Mesenchymal stem cell (in vitro differentiated cells and primary cell): Measurements from ENCODE around the gene HEMK1.
A peak's percentile ranks its signal among the peaks of the same experiment; 100 is the strongest.

ENCODE experiments used
- DNase-seq: peaks from one replicate; pipeline ENCODE4 v3.0.0-alpha.2; 2013
- H2AFZ ChIP-seq: one replicate; pipeline ENCODE4 v1.6.1; 2013; ENCODE audit warnings: low read depth, mild to moderate bottlenecking, control low read depth, inconsistent platforms, low read length, moderate library complexity
- H2AK5ac ChIP-seq: 2 replicates; pipeline ENCODE4 v1.6.1; 2013; ENCODE audit warnings: low read length, moderate library complexity, mild to moderate bottlenecking, inconsistent platforms; ENCODE audit not compliant: severe bottlenecking
- H2BK120ac ChIP-seq: one replicate; pipeline ENCODE4 v1.6.1; 2013; ENCODE audit warnings: low read depth, mild to moderate bottlenecking, inconsistent platforms, low read length, moderate library complexity
- H2BK12ac ChIP-seq, 2 experiments: one replicate each; pipeline ENCODE4 v1.6.1; 2013; ENCODE audit warnings: inconsistent platforms in 2 of 2, low read length in 2 of 2, mild to moderate bottlenecking in 2 of 2, moderate library complexity in 2 of 2, control low read depth in 1 of 2
- H2BK15ac ChIP-seq: one replicate; pipeline ENCODE4 v1.6.1; 2013; ENCODE audit warnings: mild to moderate bottlenecking, low read depth, inconsistent platforms; ENCODE audit not compliant: poor library complexity, severe bottlenecking
- H2BK5ac ChIP-seq: 2 replicates; pipeline ENCODE4 v1.6.1; 2013; ENCODE audit warnings: low read depth, mild to moderate bottlenecking, low read length, control low read depth, inconsistent platforms; ENCODE audit not compliant: poor library complexity, severe bottlenecking
- H3K14ac ChIP-seq, 2 experiments: one replicate each; pipeline ENCODE4 v1.6.1; 2013; ENCODE audit warnings: inconsistent platforms in 2 of 2, low read length in 2 of 2, control low read depth in 1 of 2, mild to moderate bottlenecking in 1 of 2, moderate library complexity in 1 of 2
- H3K18ac ChIP-seq, 2 experiments: one replicate each; pipeline ENCODE4 v1.6.1; 2013; ENCODE audit warnings: inconsistent platforms in 2 of 2, low read length in 2 of 2, control low read depth in 1 of 2, low read depth in 1 of 2, mild to moderate bottlenecking in 1 of 2
- H3K23ac ChIP-seq, 2 experiments: one replicate each; pipeline ENCODE4 v1.6.1; 2013; ENCODE audit warnings: inconsistent platforms in 2 of 2, low read length in 2 of 2, mild to moderate bottlenecking in 2 of 2, moderate library complexity in 2 of 2, control low read depth in 1 of 2
- H3K27ac ChIP-seq: 2 replicates; pipeline ENCODE4 v1.5.1; 2013; ENCODE audit warnings: mild to moderate bottlenecking, moderate library complexity, low read length, control low read depth, inconsistent platforms; ENCODE audit not compliant: poor library complexity, severe bottlenecking
- H3K27me3 ChIP-seq, 2 experiments: 2 replicates each; pipeline versions ENCODE4 v1.6.1 to v1.7.0; 2013; ENCODE audit warnings: low read length in 2 of 2, mild to moderate bottlenecking in 2 of 2, moderate library complexity in 2 of 2, control low read depth in 1 of 2, inconsistent platforms in 1 of 2; ENCODE audit not compliant: control insufficient read depth in 1 of 2, insufficient read depth in 1 of 2
- H3K36me3 ChIP-seq, 2 experiments: 2 replicates each; pipeline versions ENCODE4 v1.6.1 to v1.7.0; 2013; ENCODE audit warnings: low read length in 2 of 2, control low read depth in 1 of 2, inconsistent platforms in 1 of 2, low read depth in 1 of 2, mild to moderate bottlenecking in 1 of 2; ENCODE audit not compliant: insufficient read depth in 2 of 2, control insufficient read depth in 1 of 2
- H3K4ac ChIP-seq, 2 experiments: one replicate each; pipeline ENCODE4 v1.6.1; 2013; ENCODE audit warnings: inconsistent platforms in 2 of 2, low read length in 2 of 2, mild to moderate bottlenecking in 2 of 2, moderate library complexity in 2 of 2, control low read depth in 1 of 2, low read depth in 1 of 2
- H3K4me1 ChIP-seq: 2 replicates; pipeline ENCODE4 v1.6.1; 2013; ENCODE audit warnings: low read depth, low read length, control low read depth; ENCODE audit not compliant: control insufficient read depth, insufficient read depth
- H3K4me2 ChIP-seq: 2 replicates; pipeline ENCODE4 v1.6.1; 2013; ENCODE audit warnings: low read length, mild to moderate bottlenecking, inconsistent platforms; ENCODE audit not compliant: poor library complexity, severe bottlenecking
- H3K4me3 ChIP-seq, 2 experiments: 2 replicates each; pipeline versions ENCODE4 v1.5.1 to v1.7.0; 2013; ENCODE audit warnings: low read length in 2 of 2, mild to moderate bottlenecking in 2 of 2, control low read depth in 1 of 2, low read depth in 1 of 2; ENCODE audit not compliant: insufficient read depth in 1 of 2
- H3K79me1 ChIP-seq: replicated peaks from 2 replicates; pipeline ENCODE4 v1.6.1; 2013; ENCODE audit warnings: mild to moderate bottlenecking, control low read depth, low read length, inconsistent platforms; ENCODE audit not compliant: poor library complexity, severe bottlenecking
- H3K9ac ChIP-seq: 2 replicates; pipeline ENCODE4 v1.7.0; 2013; ENCODE audit warnings: mild to moderate bottlenecking, low read length, moderate library complexity
- H3K9me3 ChIP-seq: 2 replicates; pipeline ENCODE4 v1.7.0; 2013; ENCODE audit warnings: mild to moderate bottlenecking, low read length; ENCODE audit not compliant: control insufficient read depth
- H4K8ac ChIP-seq: one replicate; pipeline ENCODE4 v1.6.1; 2013; ENCODE audit warnings: inconsistent platforms, mild to moderate bottlenecking, low read length, moderate library complexity
- H4K91ac ChIP-seq: one replicate; pipeline ENCODE4 v1.6.1; 2013; ENCODE audit warnings: mild to moderate bottlenecking, low read length, inconsistent platforms
- WGBS: methylation state at CpG from one replicate; pipeline ENCODE4 v1.1.7; 2013; ENCODE audit warnings: mixed read lengths; 5-methylcytosine and 5-hydroxymethylcytosine counted together

HEMK1 gene

GRCh38 chr3:50583897-50584296 lies 14.6 kb downstream of the HEMK1 start:
- H4K91ac ChIP-seq, result no peak overlapping the region
- no peak overlapping the region for H3K4me3 ChIP-seq
- no peak overlapping the region for H4K8ac ChIP-seq
- no peak overlapping the region for H3K14ac ChIP-seq
- H3K27ac ChIP-seq, result no peak overlapping the region
- 88% methylated on average over 6 of the region's 6 CpGs for WGBS
- H3K9ac ChIP-seq, result no peak overlapping the region
- no peaks in the 10 kb centered on the region for H3K27me3 ChIP-seq
- no peak overlapping the region for H2BK12ac ChIP-seq
- H2BK120ac ChIP-seq, result no peak overlapping the region
- H3K4ac ChIP-seq, result no peak overlapping the region
- no peak overlapping the region for H3K4me2 ChIP-seq
- H2BK15ac ChIP-seq, result no peak overlapping the region
- H2BK5ac ChIP-seq, result no peak overlapping the region
- H3K79me1 ChIP-seq, result no peaks in the 10 kb centered on the region
- H3K9me3 ChIP-seq, result no peaks in the 10 kb centered on the region
- H3K18ac ChIP-seq, result no peak overlapping the region
- H2AK5ac ChIP-seq, result no peak overlapping the region
- H3K4me1 ChIP-seq, result no peaks in the 10 kb centered on the region
- H3K23ac ChIP-seq, result no peak overlapping the region
- DNase-seq, result no peak
- H2AFZ ChIP-seq, result no peak overlapping the region
- peaks cover 24 to 36% of the 10 kb centered on the region in 2 experiments for H3K36me3 ChIP-seq

- Histone ChIP-seq H2BK5ac (no peak overlapping the region), H3K4me3 (no peak overlapping the region), H2BK12ac (no peak overlapping the region), H3K4ac (no peak overlapping the region), H2BK120ac (no peak overlapping the region), H3K23ac (no peak overlapping the region), H3K18ac (no peak overlapping the region), H3K27ac (no peak overlapping the region), H3K14ac (no peak overlapping the region), H3K9me3 (no peaks in the 10 kb centered on the region), H4K91ac (no peak overlapping the region), H3K36me3 (peaks cover 24 to 32% of the 10 kb centered on the region in 2 experiments), H3K27me3 (no peaks in the 10 kb centered on the region), H2BK15ac (no peak overlapping the region), H2AK5ac (no peak overlapping the region), H2AFZ (no peak overlapping the region), H3K79me1 (no peaks in the 10 kb centered on the region), H4K8ac (no peak overlapping the region), H3K4me2 (no peak overlapping the region), H3K9ac (no peak overlapping the region), H3K4me1 (no peaks in the 10 kb centered on the region)
- DNase-seq, result peak; percentile 14
- WGBS, result 53% methylated on average over 2 of the region's 2 CpGs
Observed at GRCh38 chr3:50584391-50584790, 15.1 kb downstream of the HEMK1 start.

- no peak for DNase-seq
- no peaks in the 10 kb centered on the region for H3K9me3 ChIP-seq
- H3K4me1 ChIP-seq, result peaks cover 2% of the 10 kb centered on the region
- H4K91ac ChIP-seq, result no peak overlapping the region
- peaks cover 11 to 17% of the 10 kb centered on the region in 2 experiments for H3K36me3 ChIP-seq
- H2BK120ac ChIP-seq, result no peak overlapping the region
- H3K27ac ChIP-seq, result no peak overlapping the region
- 95% methylated on average over 6 of the region's 6 CpGs for WGBS
- no peak overlapping the region for H3K4ac ChIP-seq
- H4K8ac ChIP-seq, result no peak overlapping the region
- no peak overlapping the region for H2AFZ ChIP-seq
- no peak overlapping the region for H3K4me3 ChIP-seq
- no peak overlapping the region for H3K23ac ChIP-seq
- H2BK12ac ChIP-seq, result no peak overlapping the region
- H3K18ac ChIP-seq, result no peak overlapping the region
- no peak overlapping the region for H2AK5ac ChIP-seq
- H3K9ac ChIP-seq, result no peak overlapping the region
- no peak overlapping the region for H3K4me2 ChIP-seq
- no peak overlapping the region for H3K14ac ChIP-seq
- H3K79me1 ChIP-seq, result no peaks in the 10 kb centered on the region
- no peaks in the 10 kb centered on the region for H3K27me3 ChIP-seq
- no peak overlapping the region for H2BK5ac ChIP-seq
- no peak overlapping the region for H2BK15ac ChIP-seq
Observed at GRCh38 chr3:50585919-50586762, 16.8 kb downstream of the HEMK1 start.

GRCh38 chr3:50586763-50587070 lies 17.4 kb downstream of the HEMK1 start:
- no peak for DNase-seq
- H3K27ac ChIP-seq, result no peak overlapping the region
- H2BK15ac ChIP-seq, result no peak overlapping the region
- no peak overlapping the region for H2AK5ac ChIP-seq
- no peaks in the 10 kb centered on the region for H3K9me3 ChIP-seq
- H3K36me3 ChIP-seq, result peaks cover 7 to 13% of the 10 kb centered on the region in 2 experiments
- H2BK120ac ChIP-seq, result no peak overlapping the region
- H3K14ac ChIP-seq, result no peak overlapping the region
- no peak overlapping the region for H3K23ac ChIP-seq
- no peak overlapping the region for H2AFZ ChIP-seq
- no peak overlapping the region for H4K8ac ChIP-seq
- no peaks in the 10 kb centered on the region for H3K79me1 ChIP-seq
- H3K4me3 ChIP-seq, result no peak overlapping the region
- 84% methylated on average over 3 of the region's 3 CpGs for WGBS
- no peak overlapping the region for H2BK5ac ChIP-seq
- no peak overlapping the region for H2BK12ac ChIP-seq
- no peak overlapping the region for H3K4me2 ChIP-seq
- H3K9ac ChIP-seq, result no peak overlapping the region
- peaks cover 2% of the 10 kb centered on the region for H3K4me1 ChIP-seq
- H3K18ac ChIP-seq, result no peak overlapping the region
- no peak overlapping the region for H3K4ac ChIP-seq
- no peaks in the 10 kb centered on the region for H3K27me3 ChIP-seq
- H4K91ac ChIP-seq, result no peak overlapping the region
